K562 (cell line): Measurements from ENCODE around the gene KIF9. TPM values are rescaled to one million over a fixed set of nuclear protein-coding genes. Genes with fewer than 3 reads are reported as not detected.

Experiments
- ATF1 ChIP-seq, 2 experiments: fragments of 450-650 bp in 1 of 2; IDR thresholded peaks; 2 replicates each; pipeline ENCODE4 v1.6.1; 2016; ENCODE audit warnings: missing compliant biosample characterization in 1 of 2, missing genetic modification characterization in 1 of 2
- ATF6 ChIP-seq: sonication (generic); formaldehyde crosslinking; IDR thresholded peaks from 2 replicates; pipeline ENCODE4 v1.4.0; 2020; ENCODE audit warnings: mild to moderate bottlenecking, missing genetic modification reagents
- BHLHE40 ChIP-seq: IDR thresholded peaks from 2 replicates; pipeline ENCODE4 v1.6.1; 2011; ENCODE audit warnings: low read length, improper control_type of control experiment
- CBX5 ChIP-seq: IDR thresholded peaks from 2 replicates; pipeline ENCODE4 v1.6.1; 2014; ENCODE audit warnings: low read depth, borderline replicate concordance
- CREM ChIP-seq: IDR thresholded peaks from 2 replicates; pipeline ENCODE4 v1.6.1; 2014; ENCODE audit warnings: antibody characterized with exemption, low read depth
- HNRNPL ChIP-seq: fragments of 200-400 bp; formaldehyde crosslinking; IDR thresholded peaks from 2 replicates; pipeline ENCODE4 v1.6.1; 2017; ENCODE audit warnings: low read depth, mild to moderate bottlenecking, low read length
- IRF1 ChIP-seq: sonication (generic); formaldehyde crosslinking; IDR thresholded peaks from 2 replicates; pipeline ENCODE4 v1.8.0; 2022; ENCODE audit warnings: missing genetic modification reagents, mild to moderate bottlenecking, borderline replicate concordance
- MECOM ChIP-seq: fragments of 250-450 bp; sonication (Bioruptor Pico); IDR thresholded peaks from 2 replicates; pipeline ENCODE4 v1.8.0; 2022; ENCODE audit warnings: inconsistent platforms
- MEIS2 ChIP-seq: fragments of 450-650 bp; IDR thresholded peaks from 2 replicates; pipeline ENCODE4 v1.6.1; 2014; ENCODE audit warnings: mild to moderate bottlenecking; ENCODE audit not compliant: partially characterized antibody
- MYNN ChIP-seq, 2 experiments: sonication (generic); formaldehyde crosslinking in 1 of 2; IDR thresholded peaks; 2 replicates each; pipeline versions ENCODE4 v1.5.0 to v1.6.1; 2016 to 2020; ENCODE audit warnings: antibody characterized with exemption in 1 of 2, missing genetic modification reagents in 1 of 2
- NR4A1 ChIP-seq, 2 experiments: fragments of 250-450 bp in 1 of 2; fragments of 450-650 bp in 1 of 2; sonication (Bioruptor Pico) in 1 of 2; IDR thresholded peaks; 2 replicates each; pipeline versions ENCODE4 v1.4.0 to v1.6.1; 2016 to 2020; ENCODE audit warnings: mild to moderate bottlenecking in 2 of 2, missing compliant biosample characterization in 1 of 2, missing genetic modification characterization in 1 of 2, moderate library complexity in 1 of 2
- RB1 ChIP-seq: fragments of 450-650 bp; IDR thresholded peaks from 2 replicates; pipeline ENCODE4 v1.6.1; 2017; ENCODE audit warnings: low read depth, mild to moderate bottlenecking
- SMAD3 ChIP-seq: fragments of 450-650 bp; formaldehyde crosslinking; conservative IDR thresholded peaks from 2 replicates; pipeline ENCODE4 v1.4.0; 2020; ENCODE audit warnings: mild to moderate bottlenecking
- SMARCA5 ChIP-seq: fragments of 450-650 bp; IDR thresholded peaks from 2 replicates; pipeline ENCODE4 v1.6.1; 2016
- SRSF9 ChIP-seq: fragments of 200-400 bp; formaldehyde crosslinking; IDR thresholded peaks from 2 replicates; pipeline ENCODE4 v1.6.1; 2017; ENCODE audit warnings: low read depth, low read length, borderline replicate concordance
- TAL1 ChIP-seq: fragments of 450-650 bp; IDR thresholded peaks from 2 replicates; pipeline ENCODE4 v1.6.1; 2016; ENCODE audit warnings: mild to moderate bottlenecking
- WHSC1 ChIP-seq: IDR thresholded peaks from one replicate; pipeline ENCODE4 v1.6.1; 2012; ENCODE audit warnings: low read length, control low read depth, inconsistent platforms
- XRCC5 ChIP-seq: fragments of 200-400 bp; formaldehyde crosslinking; IDR thresholded peaks from 2 replicates; pipeline ENCODE4 v1.6.1; 2017; ENCODE audit warnings: low read depth, mild to moderate bottlenecking, low read length
- ZNF324 ChIP-seq: fragments of 250-450 bp; sonication (Bioruptor Pico); IDR thresholded peaks from 2 replicates; pipeline ENCODE4 v1.4.0; 2020; ENCODE audit warnings: mild to moderate bottlenecking
- ZNF395 ChIP-seq: fragments of 200-800 bp; sonication (Bioruptor generic); IDR thresholded peaks from 2 replicates; pipeline ENCODE4 v1.6.1; 2017; ENCODE audit warnings: missing genetic modification characterization, missing compliant biosample characterization
- ZNF444 ChIP-seq: fragments of 250-450 bp; sonication (Bioruptor Pico); IDR thresholded peaks from 2 replicates; pipeline ENCODE4 v1.4.0; 2020; ENCODE audit warnings: mild to moderate bottlenecking, moderate library complexity
- ZNF707 ChIP-seq: fragments of 250-450 bp; sonication (Bioruptor Pico); conservative IDR thresholded peaks from 2 replicates; pipeline ENCODE4 v1.8.0; 2022; ENCODE audit warnings: inconsistent platforms, mild to moderate bottlenecking, moderate library complexity
- polyA plus RNA-seq, 8 experiments: library from polyadenylated mRNA; depleted of rRNA in 4 of 8; stranded (reverse) in 5 of 8; unstranded in 3 of 8; fragments of >200 nt; fragmentation: Nextera tagmentation in 2 of 8; fragmentation: Illumina TruSeq in 1 of 8; extraction: Ambion mirVana in 2 of 8; extraction: Trizol in 1 of 8; gene quantifications; 2 replicates each; pipeline versions ENCODE4 v1.2.1 to v1.2.3, GENCODE V29; 2011 to 2014; ENCODE audit warnings: inconsistent platforms in 1 of 8, missing spikeins in 1 of 8
- total RNA-seq, 7 experiments: library from RNA; depleted of rRNA in 6 of 7; stranded (reverse); fragments of >200 nt in 6 of 7; fragmentation: Illumina TruSeq in 2 of 7; extraction: Trizol in 2 of 7; gene quantifications; 2 replicates each; pipeline versions ENCODE4 v1.2.1 to v1.2.3, GENCODE V29; 2011 to 2021; ENCODE audit warnings: low replicate concordance in 1 of 7

KIF9 gene
- total and polyA plus RNA-seq, 9 of the 15 experiments (the other 6 are each of a cell fraction or from before 2014, with no cell fraction given) = 16.9 to 56.9 (median 25.0) TPM

- TF ChIP-seq NR4A1 (CRISPR knock-in tag; IDR thresholded peaks at IDR 0.05) = no peak
- 0 out of 2 replicates have a peak, but pooled peaks have one; percentile 29 for TF ChIP-seq NR4A1 (tag; IDR thresholded peaks at IDR 0.05)
- TF ChIP-seq ZNF324 = no peak
- peak; percentile 67; the same call in 1 of the 2 replicates for TF ChIP-seq BHLHE40
- TF ChIP-seq MEIS2 = peak; percentile 61
- TF ChIP-seq ZNF444 (CRISPR knock-in tag) = no peak
- peak; percentile 52; the same call in 1 of the 2 replicates for TF ChIP-seq SMAD3
- peak; percentile 95 for TF ChIP-seq CREM
- TF ChIP-seq HNRNPL = no peak
- TF ChIP-seq ZNF707 (CRISPR knock-in tag) = no peak
- peak; percentile 54; the same call in 1 of the 2 replicates for TF ChIP-seq MYNN (IDR thresholded peaks at IDR 0.05)
- no peak for TF ChIP-seq MYNN (CRISPR knock-in tag; IDR thresholded peaks at IDR 0.05)
- no peak for TF ChIP-seq MECOM (CRISPR knock-in tag)
- TF ChIP-seq TAL1 = no peak
- no peak for TF ChIP-seq SMARCA5
- TF ChIP-seq ZNF395 (CRISPR knock-in tag) = peak; percentile 79; the same call in 1 of the 2 replicates
- no peak for TF ChIP-seq WHSC1
- no peak for TF ChIP-seq ATF6 (CRISPR knock-in tag)
- no peak for TF ChIP-seq ATF1 (CRISPR knock-in tag; IDR thresholded peaks at IDR 0.05)
- TF ChIP-seq ATF1 (tag; IDR thresholded peaks at IDR 0.05) = peak; percentile 97
- TF ChIP-seq IRF1 (CRISPR knock-in tag) = no peak
- TF ChIP-seq XRCC5 = peak; percentile 91; the same call in 1 of the 2 replicates
- TF ChIP-seq CBX5 = peak; percentile 63; the same call in 1 of the 2 replicates
- peak; percentile 86 for TF ChIP-seq RB1
- no peak for TF ChIP-seq SRSF9
These were observed at the start of gene KIF9, which contains the start of gene KLHL18 (continued) for GRCh38 chr3:47282424-47283192.
